Testis (tissue), 3 donors: ENCODE data around the gene EHMT1. TPM values are rescaled to one million over a fixed set of nuclear protein-coding genes. Genes with fewer than 3 reads are reported as not detected.

ENCODE experiments used
- DNase-seq: peaks from one replicate; pipeline ENCODE4 v3.0.0-alpha.2; 2019
- H3K27ac ChIP-seq, 2 donors: fragments of 200-600 bp; sonication (generic); one replicate each; pipeline ENCODE4 v1.5.1; 2019
- H3K27me3 ChIP-seq: fragments of 200-600 bp; sonication (generic); one replicate; pipeline ENCODE4 v1.5.1; 2019
- H3K36me3 ChIP-seq: fragments of 200-600 bp; sonication (generic); one replicate; pipeline ENCODE4 v1.5.1; 2017; ENCODE audit warnings: low read depth; ENCODE audit errors: missing control alignments
- H3K4me1 ChIP-seq: fragments of 200-600 bp; sonication (generic); one replicate; pipeline ENCODE4 v1.5.1; 2019
- H3K4me3 ChIP-seq, 2 donors: fragments of 200-600 bp; sonication (generic); one replicate each; pipeline ENCODE4 v1.5.1; 2017 to 2019
- H3K9me3 ChIP-seq: fragments of 200-600 bp; sonication (generic); one replicate; pipeline ENCODE4 v1.5.1; 2017
- POLR2A ChIP-seq: fragments of 450-650 bp; IDR thresholded peaks from one replicate; pipeline ENCODE4 v1.6.1; 2017; ENCODE audit warnings: antibody characterized with exemption, mild to moderate bottlenecking, moderate library complexity
- WGBS, 2 donors: methylation state at CpG; one replicate each; pipeline ENCODE4 v1.1.5; 2018; 5-methylcytosine and 5-hydroxymethylcytosine counted together
- intact Hi-C: fragments of 100-400 bp; cut with DNase I; formaldehyde crosslinking; loops from one replicate; pipeline ENCODE4 v1.15.1; 2023; ENCODE audit warnings: low total_unique reads
- polyA plus RNA-seq: library from polyadenylated mRNA; stranded (reverse); fragments of 350-450 nt; fragmentation: Illumina TruSeq; extraction: RNeasy Lipid Tissue Mini Kit (QIAGEN cat#74804); gene quantifications from one replicate; pipeline ENCODE4 v1.2.3, GENCODE V29; 2014; ENCODE audit warnings: low read depth, low replicate concordance; ENCODE audit not compliant: insufficient read depth
- total RNA-seq, 2 donors: library from RNA; depleted of rRNA; stranded (reverse); fragments of >200 nt; gene quantifications; one replicate each; pipeline ENCODE4 v1.2.3, GENCODE V29; 2016
- TF ChIP-seq, protein P1 (sequence below), 3 experiments: fragments of 450-650 bp in 2 of 3; fragments of 200-600 bp in 1 of 3; sonication (generic) in 1 of 3; IDR thresholded peaks; one replicate each; pipeline ENCODE4 v1.5.1; 2016 to 2019; ENCODE audit warnings: antibody characterized with exemption in 3 of 3, mild to moderate bottlenecking in 2 of 3, moderate library complexity in 1 of 3

Gene EHMT1
- total and polyA plus RNA-seq, 3 donors from 2014 or later, result 116 to 207 (median 193) TPM

- intact Hi-C loops, result no loop called here
Observed at GRCh38 chr9:137671196-137671538, 52.4 kb downstream of the EHMT1 start.

DNA sequence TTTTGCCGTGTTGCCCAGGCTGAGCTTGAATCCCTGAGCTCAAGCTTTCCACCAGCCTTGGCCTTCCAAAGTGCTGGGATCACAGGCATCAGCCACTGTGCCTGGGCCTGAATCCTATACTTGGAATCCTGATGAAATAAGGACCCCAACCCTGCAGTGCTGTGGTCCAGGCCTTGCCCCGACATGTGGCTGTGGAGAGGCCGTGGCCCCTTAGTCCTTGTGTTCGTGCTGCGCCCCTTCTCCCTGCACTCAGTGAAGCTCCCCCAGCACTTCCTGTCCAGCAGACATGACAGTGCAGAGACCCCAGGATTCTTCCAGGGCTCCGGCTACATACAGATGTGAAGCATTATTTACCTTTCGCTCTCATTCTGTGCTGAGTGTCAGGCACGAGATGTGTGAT lies 52.9 kb downstream of the EHMT1 start:
- peaks cover 73% of the 10 kb centered on the region for H3K4me1 ChIP-seq

More at GRCh38 chr9:137671196-137671538, 52.4 kb downstream of the EHMT1 start:
- no peaks in the 10 kb centered on the region for H3K9me3 ChIP-seq
- H3K27ac ChIP-seq, result peak overlapping the region; percentile 8 to 77
- no peak for DNase-seq
- no peak for TF ChIP-seq POLR2A
- TF ChIP-seq, protein P1, sequence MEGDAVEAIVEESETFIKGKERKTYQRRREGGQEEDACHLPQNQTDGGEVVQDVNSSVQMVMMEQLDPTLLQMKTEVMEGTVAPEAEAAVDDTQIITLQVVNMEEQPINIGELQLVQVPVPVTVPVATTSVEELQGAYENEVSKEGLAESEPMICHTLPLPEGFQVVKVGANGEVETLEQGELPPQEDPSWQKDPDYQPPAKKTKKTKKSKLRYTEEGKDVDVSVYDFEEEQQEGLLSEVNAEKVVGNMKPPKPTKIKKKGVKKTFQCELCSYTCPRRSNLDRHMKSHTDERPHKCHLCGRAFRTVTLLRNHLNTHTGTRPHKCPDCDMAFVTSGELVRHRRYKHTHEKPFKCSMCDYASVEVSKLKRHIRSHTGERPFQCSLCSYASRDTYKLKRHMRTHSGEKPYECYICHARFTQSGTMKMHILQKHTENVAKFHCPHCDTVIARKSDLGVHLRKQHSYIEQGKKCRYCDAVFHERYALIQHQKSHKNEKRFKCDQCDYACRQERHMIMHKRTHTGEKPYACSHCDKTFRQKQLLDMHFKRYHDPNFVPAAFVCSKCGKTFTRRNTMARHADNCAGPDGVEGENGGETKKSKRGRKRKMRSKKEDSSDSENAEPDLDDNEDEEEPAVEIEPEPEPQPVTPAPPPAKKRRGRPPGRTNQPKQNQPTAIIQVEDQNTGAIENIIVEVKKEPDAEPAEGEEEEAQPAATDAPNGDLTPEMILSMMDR (IDR thresholded peaks at IDR 0.05), result no peak
- H3K27me3 ChIP-seq, result no peaks in the 10 kb centered on the region
- peaks cover 79% of the 10 kb centered on the region for H3K4me1 ChIP-seq
- H3K36me3 ChIP-seq, result no peaks in the 10 kb centered on the region
- WGBS, 2 donors, result 38 to 45% methylated on average over 3 of the region's 3 CpGs
- no peak overlapping the region for H3K4me3 ChIP-seq

DNA sequence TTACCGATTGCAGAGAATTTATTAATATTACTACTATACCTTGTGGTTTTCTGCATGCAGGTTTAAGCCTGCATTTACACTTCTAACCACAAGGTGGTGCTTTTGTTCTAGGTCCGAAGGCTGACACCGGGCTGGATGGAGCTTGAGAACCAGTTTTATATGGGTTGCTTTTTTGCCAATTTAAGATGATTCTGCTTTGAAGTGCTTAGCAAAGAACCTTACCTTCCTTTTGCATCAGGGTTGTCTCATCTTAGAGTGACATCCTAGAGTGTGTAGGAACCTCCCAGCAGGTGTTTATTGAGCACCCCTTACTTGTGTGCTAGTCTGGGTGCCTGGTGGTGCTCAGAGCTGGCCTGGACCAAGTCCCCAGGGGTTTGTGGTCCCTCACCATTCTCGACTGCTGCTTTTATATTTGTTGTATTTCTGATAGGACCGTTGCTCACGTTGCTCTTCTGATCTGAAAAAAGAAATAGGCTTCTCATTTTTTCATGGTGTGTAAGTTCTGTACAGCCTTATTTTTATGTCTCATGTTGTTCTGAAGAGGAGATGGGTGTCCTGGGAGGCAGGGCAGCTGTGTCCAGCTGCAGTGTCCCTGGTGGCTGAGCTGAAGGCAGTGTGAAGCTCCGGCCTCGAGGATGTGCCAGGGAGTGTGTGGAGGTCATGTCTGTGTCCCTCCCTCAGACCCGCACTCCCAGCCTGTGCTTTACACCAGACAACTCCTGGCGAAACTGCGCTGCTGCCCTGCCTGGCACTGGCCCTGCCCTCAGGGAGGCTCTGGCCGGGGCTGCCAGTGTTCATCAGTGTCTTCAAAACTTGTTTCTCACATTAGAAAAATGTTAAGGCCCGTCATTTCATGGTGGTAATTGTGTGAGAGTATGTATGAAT lies 54.3 kb downstream of the EHMT1 start:
- H3K4me3 ChIP-seq, result no peak overlapping the region
- peak overlapping the region; percentile 63 to 73 for H3K27ac ChIP-seq
- no peaks in the 10 kb centered on the region for H3K36me3 ChIP-seq
- peaks cover 60% of the 10 kb centered on the region for H3K4me1 ChIP-seq
- TF ChIP-seq, protein P1 (IDR thresholded peaks at IDR 0.05), result peak; percentile 87 to 92 (median 88)
- TF ChIP-seq POLR2A, result no peak
- 28 to 29% methylated on average over 13 of the region's 13 CpGs for WGBS, 2 donors
- peak; percentile 81 for DNase-seq
- no peaks in the 10 kb centered on the region for H3K27me3 ChIP-seq
- intact Hi-C loops, result no loop called here
- H3K9me3 ChIP-seq, result no peaks in the 10 kb centered on the region

More for the DNA sequence above, 52.9 kb downstream of the EHMT1 start:
- no peak for DNase-seq
- no peaks in the 10 kb centered on the region for H3K27me3 ChIP-seq
- no peak for TF ChIP-seq POLR2A
- TF ChIP-seq, protein P1 (IDR thresholded peaks at IDR 0.05), result no peak
- intact Hi-C loops, result no loop called here
- no peak overlapping the region for H3K4me3 ChIP-seq
- H3K36me3 ChIP-seq, result no peaks in the 10 kb centered on the region
- H3K27ac ChIP-seq, result peak overlapping the region in 1 of 2 donors; percentile 8
- 79 to 83% methylated on average over 8 of the region's 8 CpGs for whole genome bisulfite sequencing, 2 donors
- no peaks in the 10 kb centered on the region for H3K9me3 ChIP-seq

DNA sequence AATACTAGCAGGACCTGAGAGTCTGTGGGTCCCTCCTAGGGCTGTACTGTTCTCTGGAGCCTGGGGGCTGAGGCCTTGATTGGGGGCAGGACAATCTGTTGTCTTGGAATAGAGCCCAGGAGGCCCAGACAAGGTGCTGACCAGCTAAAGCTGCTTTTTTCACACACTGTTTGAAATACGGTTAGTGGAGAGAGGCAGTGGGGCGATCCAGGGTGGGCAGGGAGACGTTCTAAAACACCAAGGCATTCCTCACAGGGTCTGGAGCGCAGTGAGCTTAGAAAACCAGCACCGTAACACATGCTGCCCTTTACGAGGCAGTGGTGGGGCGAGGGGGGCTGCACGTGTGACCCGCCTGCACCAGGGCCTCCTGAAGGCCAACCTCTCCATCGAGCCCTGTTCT lies 55.1 kb downstream of the EHMT1 start:
- no peak overlapping the region for H3K4me3 ChIP-seq
- no peaks in the 10 kb centered on the region for H3K36me3 ChIP-seq
- no peak for TF ChIP-seq POLR2A
- TF ChIP-seq, protein P1 (IDR thresholded peaks at IDR 0.05), result no peak
- no peaks in the 10 kb centered on the region for H3K9me3 ChIP-seq
- peak; percentile 61 for DNase-seq
- intact Hi-C loops, result no loop called here
- peaks cover 55% of the 10 kb centered on the region for H3K4me1 ChIP-seq
- WGBS, 2 donors, result 29 to 62% methylated on average over 10 of the region's 10 CpGs
- no peaks in the 10 kb centered on the region for H3K27me3 ChIP-seq
- peak overlapping the region; percentile 63 to 73 for H3K27ac ChIP-seq
